GM12875 (cell line): ENCODE measurements around the gene C4orf50.

Experiments used
- H3K4me3 ChIP-seq: one replicate; pipeline ENCODE4 v1.5.1; 2011; ENCODE audit warnings: low read depth, low read length, control low read depth
- TF ChIP-seq, protein P1 (sequence below): IDR thresholded peaks from 2 replicates; pipeline ENCODE4 v1.5.1; 2011; ENCODE audit warnings: low read depth, mild to moderate bottlenecking, control low read depth, inconsistent platforms, low read length, moderate library complexity, borderline replicate concordance; ENCODE audit not compliant: insufficient read depth

The C4orf50 gene

DNA sequence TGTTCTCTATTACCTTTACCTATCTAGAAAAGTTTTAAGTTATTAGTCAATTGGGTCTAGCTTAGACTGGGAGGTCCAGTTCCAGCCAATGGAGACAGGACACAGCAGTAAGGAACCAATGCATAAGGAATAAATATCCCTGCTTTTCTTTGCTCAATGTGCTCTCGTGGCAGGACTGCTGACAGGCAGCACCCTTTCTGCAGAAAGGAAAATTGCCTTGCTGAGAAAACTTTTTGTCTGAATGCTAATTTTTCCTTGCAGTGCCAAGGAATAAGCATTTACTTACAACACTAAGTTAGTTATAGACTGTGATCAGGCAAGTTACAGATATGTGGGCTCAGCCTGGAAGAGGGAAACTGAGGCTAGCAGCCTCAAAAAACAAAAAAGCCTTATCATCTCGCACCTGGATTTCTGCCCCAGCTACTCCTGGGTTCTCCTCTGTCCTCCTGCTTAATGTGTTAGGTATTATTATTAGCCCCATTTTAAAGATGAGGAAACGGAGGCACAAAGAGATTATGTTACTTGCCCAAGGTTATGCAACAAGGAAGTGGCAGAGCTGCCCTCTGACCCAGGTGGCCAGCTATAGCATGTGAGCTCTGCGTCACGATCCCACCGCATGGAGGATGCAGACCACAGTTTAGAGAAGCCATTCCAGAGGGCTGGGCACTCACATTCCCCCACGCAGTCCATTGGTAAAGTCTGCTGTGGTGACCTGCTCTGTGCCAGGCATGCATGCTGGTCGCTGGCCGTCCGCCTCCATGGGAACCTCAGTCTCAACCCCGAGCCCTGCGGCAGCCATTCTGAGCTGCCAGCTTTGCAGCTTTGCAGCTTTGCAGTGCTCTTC, 40.5 kb upstream of the C4orf50 start:
- no peak overlapping the region for H3K4me3 ChIP-seq

GRCh38 chr4:6056976-6057766, 38.9 kb upstream of the C4orf50 start:
- no peak overlapping the region for H3K4me3 ChIP-seq
- TF ChIP-seq, protein P1, sequence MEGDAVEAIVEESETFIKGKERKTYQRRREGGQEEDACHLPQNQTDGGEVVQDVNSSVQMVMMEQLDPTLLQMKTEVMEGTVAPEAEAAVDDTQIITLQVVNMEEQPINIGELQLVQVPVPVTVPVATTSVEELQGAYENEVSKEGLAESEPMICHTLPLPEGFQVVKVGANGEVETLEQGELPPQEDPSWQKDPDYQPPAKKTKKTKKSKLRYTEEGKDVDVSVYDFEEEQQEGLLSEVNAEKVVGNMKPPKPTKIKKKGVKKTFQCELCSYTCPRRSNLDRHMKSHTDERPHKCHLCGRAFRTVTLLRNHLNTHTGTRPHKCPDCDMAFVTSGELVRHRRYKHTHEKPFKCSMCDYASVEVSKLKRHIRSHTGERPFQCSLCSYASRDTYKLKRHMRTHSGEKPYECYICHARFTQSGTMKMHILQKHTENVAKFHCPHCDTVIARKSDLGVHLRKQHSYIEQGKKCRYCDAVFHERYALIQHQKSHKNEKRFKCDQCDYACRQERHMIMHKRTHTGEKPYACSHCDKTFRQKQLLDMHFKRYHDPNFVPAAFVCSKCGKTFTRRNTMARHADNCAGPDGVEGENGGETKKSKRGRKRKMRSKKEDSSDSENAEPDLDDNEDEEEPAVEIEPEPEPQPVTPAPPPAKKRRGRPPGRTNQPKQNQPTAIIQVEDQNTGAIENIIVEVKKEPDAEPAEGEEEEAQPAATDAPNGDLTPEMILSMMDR = no peak

More for the DNA sequence above, 40.5 kb upstream of the C4orf50 start:
- TF ChIP-seq, protein P1 = no peak

DNA sequence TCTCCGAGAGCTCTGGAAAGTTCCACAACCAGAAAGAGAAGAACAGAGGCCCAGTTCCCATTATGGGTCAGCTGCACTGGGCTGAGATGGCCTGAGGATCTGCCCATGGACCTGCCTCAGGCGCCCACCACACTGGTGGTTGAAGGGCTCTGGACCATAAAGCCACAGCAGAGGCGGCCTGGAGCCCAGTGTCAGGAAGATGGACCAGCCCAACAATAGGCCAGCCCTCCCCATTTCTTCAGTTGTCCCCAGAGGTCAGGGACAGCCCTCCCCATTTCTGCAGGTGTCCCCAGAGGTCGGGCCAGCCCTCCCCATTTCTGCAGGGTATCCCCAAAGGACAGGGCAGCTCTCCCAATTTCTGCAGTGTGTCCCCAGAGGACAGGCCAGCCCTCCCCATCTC, 37.2 kb upstream of the C4orf50 start:
- TF ChIP-seq, protein P1 = no peak
- no peak overlapping the region for H3K4me3 ChIP-seq

- H3K4me3 ChIP-seq = no peak overlapping the region
- TF ChIP-seq, protein P1 = no peak
Observed at GRCh38 chr4:6055030-6055429, 36.8 kb upstream of the C4orf50 start.

- no peak overlapping the region for H3K4me3 ChIP-seq
- TF ChIP-seq, protein P1 = no peak
Observed at GRCh38 chr4:6054162-6054922, 36.1 kb upstream of the C4orf50 start.

- TF ChIP-seq, protein P1 = no peak
- H3K4me3 ChIP-seq = no peak overlapping the region
Observed at GRCh38 chr4:6052679-6053078, 34.4 kb upstream of the C4orf50 start.
